ENCODE results near the gene SLC22A9. TPM values are rescaled to one million over a fixed set of nuclear protein-coding genes. Genes with fewer than 3 reads are reported as not detected.

Gene SLC22A9
- total RNA-seq, 2 donors from 2014 or later, result 0.22 TPM; not detected in 1

- H3K27me3 ChIP-seq, result no peaks in the 10 kb centered on the region
- H3K4me3 ChIP-seq, result no peak overlapping the region
- TF ChIP-seq CTCF (IDR thresholded peaks at IDR 0.05), result no peak
- H3K27ac ChIP-seq, result no peak overlapping the region
- no peaks in the 10 kb centered on the region for H3K9me3 ChIP-seq
- DNase-seq, result no peak
- no peak overlapping the region for H3K9ac ChIP-seq (ENCODE audit: low read depth in 2 of 2, low read length in 2 of 2)
- intact Hi-C loops (cut with DNase I), result no loop called here
- no peaks in the 10 kb centered on the region for H3K36me3 ChIP-seq
- no peaks in the 10 kb centered on the region for H3K4me1 ChIP-seq
These were observed 76.1 kb downstream of the SLC22A9 start for GRCh38 chr11:63445720-63446119.

GRCh38 chr11:63448646-63449045, 79.1 kb downstream of the SLC22A9 start:
- H3K27me3 ChIP-seq, result no peaks in the 10 kb centered on the region
- no peak overlapping the region for H3K4me3 ChIP-seq
- no peak overlapping the region for H3K9ac ChIP-seq (ENCODE audit: low read depth in 2 of 2, low read length in 2 of 2)
- H3K9me3 ChIP-seq, result no peaks in the 10 kb centered on the region
- no peak overlapping the region for H3K27ac ChIP-seq
- DNase-seq, result no peak
- no peaks in the 10 kb centered on the region for H3K4me1 ChIP-seq
- intact Hi-C loops (cut with DNase I), result no loop called here
- no peak for TF ChIP-seq CTCF (IDR thresholded peaks at IDR 0.05)
- H3K36me3 ChIP-seq, result no peaks in the 10 kb centered on the region

GRCh38 chr11:63459586-63459985, 90.0 kb downstream of the SLC22A9 start:
- intact Hi-C loops (cut with DNase I), result no loop called here
- Histone ChIP-seq H3K9me3 (no peaks in the 10 kb centered on the region), H3K4me1 (no peaks in the 10 kb centered on the region), H3K36me3 (no peaks in the 10 kb centered on the region), H3K9ac (ENCODE audit: low read depth in 2 of 2, low read length in 2 of 2) (no peak overlapping the region), H3K27me3 (no peaks in the 10 kb centered on the region), H3K27ac (no peak overlapping the region), H3K4me3 (no peak overlapping the region)
- TF ChIP-seq CTCF (IDR thresholded peaks at IDR 0.05), result no peak
- no peak for DNase-seq

Other genes starting within 250 kb of the SLC22A9 start
- not detected for gene SLC22A24, start 225.6 kb upstream of the SLC22A9 start, total RNA-seq
- gene SLC22A25, start 126.2 kb upstream of the SLC22A9 start, total RNA-seq, result not detected
- gene PLAAT5, start 121.4 kb downstream of the SLC22A9 start, total RNA-seq, result under 1 TPM in 1 of 2 donors, not detected in 1; 0.40 TPM
- under 1 TPM in 1 of 2 donors, not detected in 1; 0.24 TPM for gene LGALS12, start 136.3 kb downstream of the SLC22A9 start, total RNA-seq
- gene PLAAT4, start 167.0 kb downstream of the SLC22A9 start, total RNA-seq, result 10 to 100 TPM in 1 of 2 donors, 1 to 10 TPM in 1; 9.9 to 40.7 TPM
- gene PLAAT2, start 193.6 kb downstream of the SLC22A9 start, total RNA-seq, result 10 to 100 TPM in 1 of 2 donors, 1 to 10 TPM in 1; 1.9 to 11.1 TPM
- 10 to 100 TPM in 1 of 2 donors, 1 to 10 TPM in 1; 3.8 to 13.2 TPM for gene PLAAT3, start 244.6 kb downstream of the SLC22A9 start, total RNA-seq